GM12873 (cell line): ENCODE results near the gene PPP2R2B.

Experiments
- TF ChIP-seq, protein P1 (sequence below): IDR thresholded peaks from 2 replicates; pipeline ENCODE4 v1.5.1; 2012; ENCODE audit warnings: low read depth, mild to moderate bottlenecking, moderate library complexity, low read length, control low read depth; ENCODE audit not compliant: insufficient read depth; ENCODE audit errors: missing control alignments

PPP2R2B gene

DNA sequence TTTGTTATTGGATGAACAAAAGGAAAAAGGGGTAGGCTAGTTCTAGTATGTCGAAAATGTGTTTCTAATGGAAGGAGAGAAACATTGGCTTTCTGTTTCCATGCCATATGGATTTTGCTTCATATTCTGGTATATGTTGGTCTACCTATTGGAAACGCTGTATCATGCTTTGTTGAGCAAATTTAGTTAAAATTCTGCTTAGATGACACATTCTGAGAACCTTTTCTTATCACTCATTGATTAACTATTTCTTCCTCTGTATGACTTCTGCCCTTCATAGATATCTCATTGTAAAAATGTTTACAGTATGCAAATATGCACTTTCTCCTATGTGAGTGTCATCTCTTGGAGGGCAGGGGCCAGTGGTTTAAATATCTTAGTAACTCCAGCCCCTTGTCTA lies 293.8 kb downstream of the PPP2R2B start:
- TF ChIP-seq, protein P1, sequence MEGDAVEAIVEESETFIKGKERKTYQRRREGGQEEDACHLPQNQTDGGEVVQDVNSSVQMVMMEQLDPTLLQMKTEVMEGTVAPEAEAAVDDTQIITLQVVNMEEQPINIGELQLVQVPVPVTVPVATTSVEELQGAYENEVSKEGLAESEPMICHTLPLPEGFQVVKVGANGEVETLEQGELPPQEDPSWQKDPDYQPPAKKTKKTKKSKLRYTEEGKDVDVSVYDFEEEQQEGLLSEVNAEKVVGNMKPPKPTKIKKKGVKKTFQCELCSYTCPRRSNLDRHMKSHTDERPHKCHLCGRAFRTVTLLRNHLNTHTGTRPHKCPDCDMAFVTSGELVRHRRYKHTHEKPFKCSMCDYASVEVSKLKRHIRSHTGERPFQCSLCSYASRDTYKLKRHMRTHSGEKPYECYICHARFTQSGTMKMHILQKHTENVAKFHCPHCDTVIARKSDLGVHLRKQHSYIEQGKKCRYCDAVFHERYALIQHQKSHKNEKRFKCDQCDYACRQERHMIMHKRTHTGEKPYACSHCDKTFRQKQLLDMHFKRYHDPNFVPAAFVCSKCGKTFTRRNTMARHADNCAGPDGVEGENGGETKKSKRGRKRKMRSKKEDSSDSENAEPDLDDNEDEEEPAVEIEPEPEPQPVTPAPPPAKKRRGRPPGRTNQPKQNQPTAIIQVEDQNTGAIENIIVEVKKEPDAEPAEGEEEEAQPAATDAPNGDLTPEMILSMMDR = no peak

DNA sequence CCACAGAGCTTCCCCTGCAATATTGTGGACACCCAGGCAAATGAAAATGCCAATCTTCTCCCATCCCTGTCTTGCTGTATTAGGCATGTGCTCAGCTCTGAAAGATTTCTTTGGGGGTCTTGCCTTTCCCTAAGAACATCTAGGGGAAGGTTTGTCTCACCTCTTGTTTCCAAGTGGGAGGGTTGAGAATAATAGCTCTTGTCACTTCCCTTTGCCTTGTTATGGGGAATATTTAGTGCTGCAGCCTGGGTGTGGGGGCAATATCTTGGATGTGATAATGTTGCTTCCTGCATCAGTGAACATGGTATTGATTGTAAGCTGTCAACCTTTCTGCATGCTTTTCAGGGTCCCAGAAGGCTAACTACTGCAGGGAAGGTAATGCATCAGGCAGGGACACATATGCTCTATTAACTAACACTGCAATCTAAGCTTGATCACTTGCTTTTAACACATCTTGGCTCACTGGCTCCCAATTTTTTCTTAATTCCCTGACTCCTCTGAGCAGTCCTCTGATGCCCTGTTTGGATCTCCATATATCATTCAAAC lies 296.4 kb downstream of the PPP2R2B start:
- TF ChIP-seq, protein P1 = no peak

DNA sequence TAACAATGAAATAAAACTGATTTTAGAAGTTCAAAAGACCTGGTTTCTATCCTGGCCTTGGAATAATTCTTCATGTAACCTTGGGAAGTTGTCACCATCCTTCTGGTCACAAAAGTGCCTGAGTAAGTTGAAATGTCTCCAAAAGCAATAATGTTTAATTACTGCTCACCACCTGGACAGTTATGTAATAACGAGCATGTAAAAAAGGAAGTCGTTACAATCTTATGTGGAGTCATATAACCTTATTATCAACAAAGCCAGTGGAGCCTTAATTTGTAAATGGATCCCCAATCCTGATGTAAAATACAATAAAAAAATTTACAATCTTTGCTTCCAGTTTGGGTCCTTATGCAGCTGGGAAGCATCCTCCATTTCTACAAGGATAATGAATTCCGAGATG lies 298.3 kb downstream of the PPP2R2B start:
- TF ChIP-seq, protein P1 = no peak

DNA sequence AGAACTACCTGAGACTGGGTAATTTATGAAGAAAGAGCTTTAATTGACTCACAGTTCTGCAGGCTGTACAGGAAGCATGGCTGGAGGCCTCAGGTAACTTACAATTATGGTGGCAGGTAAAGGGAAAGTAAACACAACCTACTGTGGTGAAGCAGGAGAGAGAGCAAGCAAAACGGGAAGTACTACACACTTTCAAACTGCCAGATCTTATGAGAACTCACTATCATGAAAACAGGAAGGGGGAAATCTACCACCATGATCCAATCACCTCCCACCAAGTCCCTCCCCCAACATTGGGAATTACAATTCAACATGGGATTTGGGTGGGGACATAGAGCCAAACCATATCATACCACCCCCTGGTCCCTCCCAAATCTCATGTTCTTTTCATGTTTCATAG lies 303.8 kb downstream of the PPP2R2B start:
- TF ChIP-seq, protein P1 = no peak

DNA sequence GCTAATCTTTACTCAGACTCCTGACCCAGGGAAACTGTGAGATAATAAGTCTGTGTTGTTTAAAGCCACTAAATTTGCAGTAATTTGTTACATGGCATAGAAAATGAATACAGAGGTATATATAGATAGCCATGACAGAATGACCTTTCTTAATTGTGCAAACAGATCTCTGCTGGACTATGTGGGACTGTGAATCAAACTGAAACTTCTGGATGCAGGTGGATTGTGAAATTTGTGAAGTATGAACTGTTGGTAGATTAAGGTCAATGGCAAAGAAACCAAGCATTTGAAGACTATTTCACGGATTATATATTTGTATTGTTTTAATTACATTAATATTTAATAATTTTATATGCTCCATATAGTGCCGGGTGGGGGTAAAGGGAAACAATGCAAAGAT lies 310.4 kb downstream of the PPP2R2B start:
- TF ChIP-seq, protein P1 = no peak

DNA sequence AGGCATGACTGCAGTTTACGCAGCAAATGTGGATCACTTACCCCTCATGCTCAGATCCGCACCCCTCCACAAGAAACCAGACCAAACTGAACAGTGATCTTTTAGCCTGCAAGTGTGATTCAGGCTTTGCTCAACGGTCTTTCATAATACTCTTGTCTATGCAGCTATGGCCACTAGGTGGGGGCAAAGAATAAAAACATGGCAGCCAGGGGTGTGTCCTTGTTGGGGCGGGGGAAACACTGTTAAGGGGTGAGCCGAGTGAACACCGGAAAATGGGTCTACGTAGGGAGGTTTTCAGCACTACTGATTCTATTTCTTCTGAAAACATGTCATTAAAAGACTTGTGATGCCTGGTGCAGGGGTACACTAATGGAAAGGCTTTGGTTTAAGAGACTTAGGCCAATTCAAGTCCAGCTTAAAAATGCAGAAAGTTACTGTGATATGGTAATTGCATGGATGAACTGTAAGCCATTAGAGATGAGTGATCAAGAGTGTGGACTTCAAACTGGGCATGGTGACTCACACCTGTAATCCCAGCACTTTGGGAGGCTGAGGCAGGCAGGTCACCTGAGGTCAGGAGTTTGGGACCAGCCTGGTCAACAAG lies 312.7 kb downstream of the PPP2R2B start:
- TF ChIP-seq, protein P1 = peak; percentile 67

DNA sequence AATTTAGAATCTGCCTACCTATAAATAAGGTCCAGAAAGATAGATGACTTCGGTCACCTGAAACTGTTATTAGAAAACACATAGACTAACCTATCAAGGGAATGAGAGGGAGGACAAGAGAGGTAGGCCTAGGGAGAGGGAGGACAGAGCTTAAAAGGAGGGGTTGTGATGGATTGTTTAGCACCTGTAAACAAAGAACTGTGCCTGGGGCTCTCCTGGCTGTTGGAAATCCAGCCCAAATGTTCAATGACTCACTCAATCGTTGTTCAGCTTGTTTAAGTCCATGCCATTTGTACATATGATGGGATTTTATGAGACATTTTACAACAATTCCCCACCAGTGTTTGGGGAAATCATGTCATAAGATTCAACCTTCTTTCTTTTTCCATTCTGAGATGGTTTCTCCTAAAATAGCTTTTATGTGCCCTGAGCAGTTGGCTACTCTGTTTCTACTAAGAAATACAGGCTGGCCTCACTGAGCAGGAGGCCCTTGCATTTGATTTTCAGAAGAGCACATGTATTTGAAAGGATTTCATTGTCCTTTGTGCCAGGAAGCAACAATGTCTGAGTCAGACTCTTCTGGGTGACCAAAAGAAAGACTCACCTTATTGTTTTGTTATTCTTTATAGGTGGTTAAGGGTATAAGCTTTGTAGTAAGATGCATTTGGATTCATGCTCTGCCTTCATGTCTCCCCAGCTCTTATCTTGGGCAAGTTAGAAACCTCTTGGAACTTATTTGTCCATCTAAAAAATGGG lies 314.4 kb downstream of the PPP2R2B start:
- TF ChIP-seq, protein P1 = no peak
